Measurements from ENCODE around the gene ARMC9. TPM values are rescaled to one million over a fixed set of nuclear protein-coding genes. Genes with fewer than 3 reads are reported as not detected.
A peak's percentile ranks its signal among the peaks of the same experiment; 100 is the strongest.

The ARMC9 gene
- total and polyA plus RNA-seq, 2 donors: 13.5 to 25.9 TPM

DNA sequence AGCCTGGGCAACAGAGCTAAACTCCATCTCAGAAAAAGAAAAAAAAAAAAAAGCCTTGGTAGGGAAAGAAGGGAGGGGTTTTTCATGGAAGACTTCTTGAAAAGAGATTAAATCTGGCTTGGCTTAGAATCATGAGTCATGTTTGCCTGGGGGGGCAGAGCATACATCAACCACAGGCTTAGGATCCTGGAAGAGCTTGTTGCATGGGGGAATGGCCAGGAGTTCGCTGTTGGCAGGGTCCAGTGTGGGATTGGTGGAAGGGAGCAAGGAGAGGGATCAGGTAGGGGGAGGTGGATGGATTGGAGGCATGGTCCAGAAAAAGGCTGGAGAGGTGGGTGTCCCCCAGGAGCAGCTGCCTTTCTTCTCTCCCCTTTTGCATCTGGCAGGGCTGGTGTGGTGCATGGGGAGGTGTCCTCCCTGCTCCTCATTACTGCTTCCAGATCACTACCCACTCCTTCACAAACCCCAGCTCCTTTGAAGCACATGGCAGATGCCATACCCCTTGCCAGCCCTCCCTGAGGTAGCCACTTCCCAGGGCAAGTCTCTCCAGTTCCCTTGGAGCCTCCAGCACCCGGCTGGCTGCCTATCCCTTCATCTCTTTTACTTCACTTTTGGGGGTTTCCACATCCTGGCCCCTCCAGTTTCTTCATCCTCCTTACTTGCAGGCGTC is 2.5 kb downstream of the ARMC9 start:
- Histone ChIP-seq H3K27ac (ENCODE audit: low read depth) (no peak overlapping the region), H3K4me3 (ENCODE audit: low read depth, low read length) (no peak overlapping the region), H3K4me1 (ENCODE audit: insufficient read depth) (no peaks in the 10 kb centered on the region), H3K36me3 (ENCODE audit: insufficient read depth) (no peaks in the 10 kb centered on the region)
- DNase-seq (ENCODE audit: extremely low spot score): no peak
- WGBS: 91% methylated on average over 3 of the region's 3 CpGs

GRCh38 chr2:231201475-231201814 is 3.0 kb downstream of the ARMC9 start:
- 81% methylated on average over 4 of the region's 4 CpGs for whole genome bisulfite sequencing
- no peak for DNase-seq (ENCODE audit: extremely low spot score)
- Histone ChIP-seq H3K4me3 (ENCODE audit: low read depth, low read length) (no peak overlapping the region), H3K4me1 (ENCODE audit: insufficient read depth) (no peaks in the 10 kb centered on the region), H3K27ac (ENCODE audit: low read depth) (no peak overlapping the region), H3K36me3 (ENCODE audit: insufficient read depth) (no peaks in the 10 kb centered on the region)

DNA sequence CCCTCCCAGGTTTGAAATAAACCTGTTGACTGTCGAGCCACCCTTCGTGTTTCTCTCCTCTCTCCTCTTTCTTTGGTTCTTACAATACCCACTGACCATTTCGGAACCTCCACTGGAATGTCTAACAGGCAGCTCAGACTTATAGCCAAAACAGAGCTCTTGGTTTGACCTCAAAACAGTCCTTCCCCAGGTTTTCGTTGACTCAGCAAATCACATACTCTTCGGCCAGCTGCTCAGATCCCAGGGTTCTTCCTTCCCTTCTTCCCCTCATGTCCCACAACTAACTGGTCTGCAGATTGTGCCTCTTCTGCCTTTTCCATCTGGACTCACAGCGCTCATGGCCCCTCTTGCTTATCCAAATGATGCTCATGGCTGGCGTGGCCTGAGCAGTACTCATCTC is 4.7 kb downstream of the ARMC9 start:
- no peaks in the 10 kb centered on the region for H3K4me1 ChIP-seq (ENCODE audit: insufficient read depth)
- no peaks in the 10 kb centered on the region for H3K36me3 ChIP-seq (ENCODE audit: insufficient read depth)
- no peak overlapping the region for H3K27ac ChIP-seq (ENCODE audit: low read depth)
- H3K4me3 ChIP-seq (ENCODE audit: low read depth, low read length): no peak overlapping the region
- no peak for DNase-seq (ENCODE audit: extremely low spot score)
- WGBS: 97% methylated on average over 7 of the region's 7 CpGs

DNA sequence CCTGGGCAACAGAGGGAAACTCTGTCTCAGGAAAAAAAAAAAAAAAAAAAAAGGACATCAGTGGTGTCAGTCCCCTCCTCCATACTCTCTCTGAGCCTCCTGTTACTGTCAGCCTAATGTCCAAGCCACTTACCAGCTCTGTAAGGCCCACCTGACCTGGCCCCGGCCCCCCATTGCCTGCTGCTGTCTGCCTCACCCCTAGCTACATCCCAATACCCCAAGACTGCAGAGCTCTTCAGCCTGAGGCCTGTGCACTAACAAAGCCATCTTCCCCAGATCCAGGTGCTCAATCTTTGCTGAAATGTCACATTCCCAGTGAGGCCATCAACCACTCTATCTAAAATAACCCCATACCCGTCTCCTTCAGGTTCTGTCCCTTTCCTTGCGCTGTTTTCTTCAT is 5.7 kb downstream of the ARMC9 start:
- H3K4me1 ChIP-seq (ENCODE audit: insufficient read depth): no peaks in the 10 kb centered on the region

GRCh38 chr2:231204581-231204980 is 6.2 kb downstream of the ARMC9 start:
- Histone ChIP-seq H3K4me1 (ENCODE audit: insufficient read depth) (no peaks in the 10 kb centered on the region), H3K36me3 (ENCODE audit: insufficient read depth) (no peaks in the 10 kb centered on the region), H3K4me3 (ENCODE audit: low read depth, low read length) (no peak overlapping the region), H3K27ac (ENCODE audit: low read depth) (no peak overlapping the region)
- DNase-seq (ENCODE audit: extremely low spot score): no peak
- 92% methylated on average over 5 of the region's 5 CpGs for WGBS

More for the DNA sequence above, 5.7 kb downstream of the ARMC9 start:
- WGBS: 97% methylated on average over 3 of the region's 3 CpGs
- H3K4me3 ChIP-seq (ENCODE audit: low read depth, low read length): no peak overlapping the region
- DNase-seq (ENCODE audit: extremely low spot score): no peak
- H3K36me3 ChIP-seq (ENCODE audit: insufficient read depth): no peaks in the 10 kb centered on the region
- no peak overlapping the region for H3K27ac ChIP-seq (ENCODE audit: low read depth)

GRCh38 chr2:231207734-231208133 is 9.3 kb downstream of the ARMC9 start:
- Histone ChIP-seq H3K36me3 (ENCODE audit: insufficient read depth) (no peaks in the 10 kb centered on the region), H3K27ac (ENCODE audit: low read depth) (no peak overlapping the region), H3K4me1 (ENCODE audit: insufficient read depth) (no peaks in the 10 kb centered on the region), H3K4me3 (ENCODE audit: low read depth, low read length) (no peak overlapping the region)
- WGBS: 81% methylated on average over 4 of the region's 4 CpGs
- no peak for DNase-seq (ENCODE audit: extremely low spot score)

DNA sequence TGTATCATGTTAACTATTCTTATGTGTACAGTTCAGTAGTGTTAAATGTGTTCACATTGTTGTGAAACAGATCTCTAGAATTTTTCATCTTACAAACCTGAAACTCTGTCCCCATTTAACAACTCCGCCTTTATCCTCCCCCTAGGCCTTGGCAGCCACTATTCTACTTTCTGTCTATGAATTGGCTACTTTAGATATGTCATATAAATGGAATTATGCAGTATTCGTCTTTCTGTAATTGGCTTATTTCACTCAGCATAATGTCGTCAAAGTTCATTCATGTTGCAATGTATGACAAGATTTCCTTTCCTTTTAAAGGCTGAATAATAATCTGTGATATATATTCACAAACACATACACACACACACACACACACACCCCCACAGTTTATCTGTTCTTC is 12.4 kb downstream of the ARMC9 start:
- no peaks in the 10 kb centered on the region for H3K4me1 ChIP-seq (ENCODE audit: insufficient read depth)
- H3K36me3 ChIP-seq (ENCODE audit: insufficient read depth): no peaks in the 10 kb centered on the region
- DNase-seq (ENCODE audit: extremely low spot score): no peak
- no peak overlapping the region for H3K27ac ChIP-seq (ENCODE audit: low read depth)
- WGBS: 71% methylated on average over 3 of the region's 3 CpGs
- H3K4me3 ChIP-seq (ENCODE audit: low read depth, low read length): no peak overlapping the region

GRCh38 chr2:231211486-231211885 is 13.1 kb downstream of the ARMC9 start:
- WGBS: 33% methylated on average over 2 of the region's 2 CpGs
- H3K4me3 ChIP-seq (ENCODE audit: low read depth, low read length): no peak overlapping the region
- H3K36me3 ChIP-seq (ENCODE audit: insufficient read depth): peaks cover under 1% of the 10 kb centered on the region
- H3K4me1 ChIP-seq (ENCODE audit: insufficient read depth): no peaks in the 10 kb centered on the region
- no peak for DNase-seq (ENCODE audit: extremely low spot score)
- no peak overlapping the region for H3K27ac ChIP-seq (ENCODE audit: low read depth)

DNA sequence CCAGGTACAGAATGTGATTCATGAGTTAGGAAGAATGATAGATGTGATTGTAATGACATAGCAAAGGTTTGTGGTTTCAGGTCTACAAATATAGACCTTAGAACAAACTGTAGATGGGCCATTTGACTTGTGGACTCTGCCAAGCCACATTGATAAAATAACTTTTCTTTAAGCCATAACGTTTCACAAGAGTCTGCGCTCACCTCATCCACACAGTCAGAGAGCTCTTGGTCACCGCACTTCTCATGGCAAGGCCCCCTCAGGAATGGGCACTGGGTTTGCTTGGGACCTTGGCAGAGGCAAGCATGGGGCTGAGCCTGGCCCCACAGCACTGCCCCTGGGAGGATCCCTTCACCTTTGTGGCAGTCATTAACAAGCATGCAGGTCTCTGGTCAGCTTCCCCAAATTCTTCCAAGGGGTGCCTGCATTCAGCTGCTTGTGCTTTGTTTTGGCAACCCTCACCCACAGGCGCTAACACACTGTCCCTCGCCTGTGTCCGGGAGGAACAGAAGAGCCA is 14.0 kb downstream of the ARMC9 start:
- 87% methylated on average over 6 of the region's 6 CpGs for WGBS
- Histone ChIP-seq H3K4me3 (ENCODE audit: low read depth, low read length) (no peak overlapping the region), H3K4me1 (ENCODE audit: insufficient read depth) (no peaks in the 10 kb centered on the region), H3K27ac (ENCODE audit: low read depth) (no peak overlapping the region), H3K36me3 (ENCODE audit: insufficient read depth) (peaks cover 3% of the 10 kb centered on the region)
- no peak for DNase-seq (ENCODE audit: extremely low spot score)

GRCh38 chr2:231213931-231214642 is 15.7 kb downstream of the ARMC9 start:
- no peak overlapping the region for H3K27ac ChIP-seq (ENCODE audit: low read depth)
- no peak for DNase-seq (ENCODE audit: extremely low spot score)
- 96% methylated on average over 6 of the region's 6 CpGs for WGBS
- no peaks in the 10 kb centered on the region for H3K4me1 ChIP-seq (ENCODE audit: insufficient read depth)
- H3K4me3 ChIP-seq (ENCODE audit: low read depth, low read length): no peak overlapping the region
- H3K36me3 ChIP-seq (ENCODE audit: insufficient read depth): peaks cover 3% of the 10 kb centered on the region

GRCh38 chr2:231218366-231218765 is 19.9 kb downstream of the ARMC9 start:
- 79% methylated on average over 3 of the region's 3 CpGs for WGBS
- Histone ChIP-seq H3K4me1 (ENCODE audit: insufficient read depth) (no peaks in the 10 kb centered on the region), H3K36me3 (ENCODE audit: insufficient read depth) (peaks cover 3% of the 10 kb centered on the region), H3K27ac (ENCODE audit: low read depth) (no peak overlapping the region), H3K4me3 (ENCODE audit: low read depth, low read length) (no peak overlapping the region)
- no peak for DNase-seq (ENCODE audit: extremely low spot score)

DNA sequence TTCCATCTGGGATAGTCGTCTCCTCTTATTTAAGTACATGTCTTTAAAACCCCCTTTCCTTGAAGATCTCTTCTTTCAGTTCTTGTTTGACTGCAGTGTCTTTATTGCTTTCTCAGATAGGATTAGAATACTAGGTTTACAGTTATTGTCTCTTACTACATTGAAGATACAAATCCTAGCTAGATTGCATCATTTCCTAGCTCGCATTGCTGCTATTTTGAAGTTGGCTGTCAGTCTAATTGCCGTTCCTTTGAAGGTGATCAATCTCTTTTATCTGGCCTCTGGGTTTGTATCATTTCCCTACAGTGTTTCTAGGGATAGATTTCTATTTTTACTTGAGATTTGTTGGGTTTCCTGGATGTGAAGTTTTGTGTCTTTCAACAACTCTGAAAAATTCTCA is 20.9 kb downstream of the ARMC9 start:
- Histone ChIP-seq H3K4me1 (ENCODE audit: insufficient read depth) (no peaks in the 10 kb centered on the region), H3K27ac (ENCODE audit: low read depth) (no peak overlapping the region), H3K36me3 (ENCODE audit: insufficient read depth) (peaks cover 3% of the 10 kb centered on the region), H3K4me3 (ENCODE audit: low read depth, low read length) (no peak overlapping the region)
- DNase-seq (ENCODE audit: extremely low spot score): no peak
- 92% methylated on average over 3 of the region's 3 CpGs for WGBS

- no peak for DNase-seq (ENCODE audit: extremely low spot score)
- H3K4me1 ChIP-seq (ENCODE audit: insufficient read depth): no peaks in the 10 kb centered on the region
- H3K36me3 ChIP-seq (ENCODE audit: insufficient read depth): no peaks in the 10 kb centered on the region
- H3K27ac ChIP-seq (ENCODE audit: low read depth): no peak overlapping the region
- no peak overlapping the region for H3K4me3 ChIP-seq (ENCODE audit: low read depth, low read length)
- WGBS: 95% methylated on average over 3 of the region's 3 CpGs
Measured at GRCh38 chr2:231221761-231222160, 23.3 kb downstream of the ARMC9 start.

DNA sequence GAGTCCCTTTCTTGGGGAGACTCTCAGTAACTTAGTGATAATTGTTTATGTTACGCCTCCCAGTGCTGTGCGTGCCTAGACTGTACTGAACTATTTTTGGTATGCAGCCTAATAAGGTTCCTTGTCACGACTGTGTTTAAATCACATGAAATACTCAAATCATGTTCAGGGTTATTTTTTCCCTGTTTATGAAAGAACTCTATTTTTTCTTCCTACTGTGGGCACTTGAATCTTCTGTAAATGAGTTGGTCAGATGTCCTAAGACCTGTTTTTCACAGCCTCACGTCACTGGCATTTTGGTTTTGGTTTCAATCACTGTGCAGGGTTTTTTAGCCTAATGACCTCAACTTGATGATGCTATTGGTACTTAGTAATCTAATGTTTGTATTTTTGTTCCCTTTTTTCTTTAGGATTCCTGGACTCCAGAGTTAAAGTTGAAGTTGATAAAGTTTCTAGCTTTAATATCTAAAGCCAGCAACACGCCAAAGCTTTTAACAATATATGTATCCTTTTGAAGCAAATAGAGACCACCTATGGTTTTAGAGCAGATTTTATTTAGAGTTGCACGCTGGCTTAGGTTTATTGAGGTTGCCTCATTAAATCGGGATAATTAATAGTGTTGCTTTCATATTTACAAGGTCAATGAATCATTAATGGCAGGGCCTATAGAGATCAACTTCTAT is 24.0 kb downstream of the ARMC9 start:
- Histone ChIP-seq H3K4me1 (ENCODE audit: insufficient read depth) (no peaks in the 10 kb centered on the region), H3K4me3 (ENCODE audit: low read depth, low read length) (no peak overlapping the region), H3K27ac (ENCODE audit: low read depth) (peak overlapping the region; percentile 50), H3K36me3 (ENCODE audit: insufficient read depth) (no peaks in the 10 kb centered on the region)
- 49% methylated on average over 7 of the region's 7 CpGs for WGBS
- DNase-seq (ENCODE audit: extremely low spot score): no peak

Measured in urinary bladder (tissue), 4 donors.